HG03045 (cell line): Measurements from ENCODE around the gene GPR150.

Source experiments
- ATAC-seq: cut with Tn5 transposase; IDR thresholded peaks from one replicate; pipeline ENCODE4 v1.9.1; 2021; ENCODE audit warnings: mild to moderate bottlenecking, moderate library complexity; ENCODE audit not compliant: unreplicated experiment

GPR150 gene

DNA sequence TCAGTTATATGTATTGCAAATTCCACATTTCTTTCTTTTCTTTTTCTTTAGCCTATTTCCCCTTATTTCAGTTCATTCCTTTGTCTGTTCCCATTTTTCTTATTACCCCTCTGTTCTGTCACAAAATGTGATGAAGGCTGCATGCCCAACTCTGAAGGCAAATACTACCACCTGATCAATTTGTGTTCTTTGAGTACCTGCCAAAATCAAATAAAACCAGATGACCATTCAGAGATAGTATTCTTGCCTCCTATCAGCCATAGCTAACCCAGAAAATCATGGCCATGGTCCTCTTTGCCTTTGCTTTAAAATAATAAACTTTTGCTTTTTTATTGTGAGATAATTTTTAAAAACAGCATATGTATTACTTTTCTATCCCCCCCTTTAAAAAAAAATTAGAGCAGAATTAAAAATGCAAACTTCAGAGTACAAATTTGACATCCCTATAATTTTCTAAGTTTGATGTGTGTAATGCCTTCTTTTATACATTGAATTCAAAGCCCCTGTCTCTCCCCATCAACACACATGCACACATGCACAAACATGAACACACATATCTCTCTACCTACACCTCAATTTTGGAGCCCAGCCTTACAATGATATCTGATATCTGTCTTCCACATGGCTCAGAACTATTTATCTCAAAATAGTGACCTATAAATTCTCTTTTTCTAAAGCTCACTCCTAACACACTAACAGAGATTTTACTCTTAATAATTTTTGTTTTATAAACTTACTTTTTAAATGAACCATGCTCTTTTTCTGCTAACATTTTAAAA, 30.1 kb downstream of the GPR150 start:
- no peak for ATAC-seq

DNA sequence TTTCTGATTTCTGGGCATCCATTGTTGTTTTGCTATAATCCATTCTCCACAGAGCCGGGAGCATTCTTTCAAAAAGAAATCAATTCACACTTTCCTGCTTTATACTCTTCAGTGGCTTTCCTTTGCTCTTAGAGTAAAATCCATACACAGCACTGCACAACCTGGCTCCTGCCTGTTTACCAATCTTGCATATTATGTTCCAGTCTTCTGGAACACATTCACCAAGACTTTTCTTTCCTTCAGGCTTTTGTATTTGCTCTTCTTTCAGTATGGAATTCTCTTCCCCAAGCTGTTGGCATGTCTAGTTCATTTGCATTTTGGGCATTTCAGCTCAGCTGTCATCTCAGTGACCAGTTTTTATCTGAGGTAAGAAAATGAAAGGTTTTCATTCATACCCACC, 33.0 kb downstream of the GPR150 start:
- ATAC-seq, result no peak

DNA sequence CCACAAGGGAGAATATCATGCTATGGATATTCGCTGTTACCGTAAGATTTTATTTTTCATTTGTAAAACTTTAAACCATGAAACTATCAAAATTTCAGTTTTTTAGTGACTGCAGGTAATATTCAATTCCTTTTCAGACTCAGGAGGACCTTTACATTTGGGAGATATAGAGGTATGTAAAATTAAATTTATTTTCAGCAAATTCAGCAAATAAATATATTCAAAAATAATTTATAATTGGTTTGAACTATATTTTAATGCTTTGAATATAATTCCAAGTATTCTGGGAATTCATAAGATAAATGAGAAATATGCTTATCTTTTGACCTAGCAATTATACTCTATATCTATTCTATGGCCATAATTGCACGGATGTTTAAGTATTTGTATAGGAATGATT, 34.3 kb downstream of the GPR150 start:
- ATAC-seq, result no peak

DNA sequence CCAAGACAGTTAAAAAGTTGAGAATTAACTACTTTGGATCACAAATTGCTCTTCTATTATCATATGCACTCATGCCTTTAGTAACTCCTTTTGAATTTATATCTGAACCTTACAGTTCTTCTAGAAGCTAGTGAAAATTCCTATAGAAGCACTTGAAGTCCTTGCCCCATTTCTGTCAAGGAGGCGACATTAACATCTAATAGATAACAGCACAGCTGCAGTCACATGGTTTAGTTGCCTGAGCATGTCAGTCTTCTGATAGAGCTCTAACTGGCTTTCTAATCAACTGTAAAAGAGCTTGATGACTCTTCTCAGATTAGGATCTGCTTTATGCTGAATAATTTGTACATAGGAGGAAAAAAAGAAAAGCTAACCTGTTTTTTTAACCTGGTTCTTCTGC, 35.7 kb downstream of the GPR150 start:
- ATAC-seq, result no peak

DNA sequence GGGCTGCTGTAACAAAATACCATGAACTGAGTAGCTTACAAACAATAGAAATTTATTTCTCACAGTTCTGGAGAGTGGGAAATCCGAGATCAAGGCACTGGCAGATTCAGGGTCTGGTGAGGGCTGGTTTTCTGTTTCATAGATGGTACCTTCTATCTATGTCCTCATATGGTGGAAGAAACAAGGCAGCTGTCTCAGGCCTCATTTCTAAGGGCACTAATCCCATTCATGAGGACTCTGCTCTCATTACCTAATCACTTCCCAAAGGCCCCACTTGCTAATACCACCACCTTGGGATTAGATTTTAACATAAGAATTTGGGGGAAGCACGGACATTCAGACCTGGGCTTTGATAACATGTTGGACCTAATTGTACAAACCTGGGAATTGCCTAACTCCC, 40.2 kb downstream of the GPR150 start:
- no peak for ATAC-seq

DNA sequence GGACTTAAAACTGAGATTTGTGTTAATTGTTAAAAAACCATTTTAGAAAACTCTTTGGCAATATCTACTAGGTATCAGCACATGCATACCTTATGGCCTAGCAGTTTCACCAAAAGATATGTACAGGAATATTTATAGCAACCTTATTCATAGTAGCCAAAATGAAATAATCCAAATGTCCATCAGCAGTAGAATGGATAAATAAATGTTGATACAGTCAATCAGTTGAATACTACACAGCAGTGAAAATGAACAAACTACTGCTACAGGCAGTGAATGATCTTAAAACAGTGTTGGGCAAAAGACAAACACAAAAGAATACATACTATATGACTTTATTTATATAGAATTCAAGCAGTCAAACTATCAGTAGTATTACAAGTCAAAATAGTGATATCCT, 43.1 kb downstream of the GPR150 start:
- ATAC-seq, result no peak

DNA sequence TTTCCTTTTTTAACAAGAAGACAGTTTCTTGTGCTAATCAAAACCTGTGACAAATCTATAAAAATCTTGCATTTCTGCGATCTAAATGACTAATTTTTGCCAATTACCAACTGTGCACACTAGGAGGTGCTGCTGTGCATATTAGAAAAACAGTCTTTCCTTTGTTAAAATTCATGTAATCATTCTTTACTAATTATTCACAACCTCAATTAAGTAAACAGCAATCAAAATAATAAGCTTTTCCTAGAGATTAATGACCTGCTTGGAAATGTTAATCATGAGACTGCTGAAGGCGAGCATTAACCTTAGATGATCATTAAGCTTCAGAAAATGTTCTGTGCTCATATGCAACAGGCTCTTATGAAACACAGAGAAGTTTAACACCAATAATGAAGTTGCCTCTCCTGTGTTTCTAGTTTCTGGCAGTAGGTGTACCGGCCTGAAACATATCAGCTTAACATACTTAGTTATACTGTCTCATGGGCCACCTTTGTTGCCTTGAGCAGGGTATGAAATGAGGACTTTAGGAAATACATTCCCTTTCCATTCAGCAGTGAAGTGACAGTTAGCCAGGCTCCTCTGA, 44.4 kb downstream of the GPR150 start:
- ATAC-seq, result no peak

DNA sequence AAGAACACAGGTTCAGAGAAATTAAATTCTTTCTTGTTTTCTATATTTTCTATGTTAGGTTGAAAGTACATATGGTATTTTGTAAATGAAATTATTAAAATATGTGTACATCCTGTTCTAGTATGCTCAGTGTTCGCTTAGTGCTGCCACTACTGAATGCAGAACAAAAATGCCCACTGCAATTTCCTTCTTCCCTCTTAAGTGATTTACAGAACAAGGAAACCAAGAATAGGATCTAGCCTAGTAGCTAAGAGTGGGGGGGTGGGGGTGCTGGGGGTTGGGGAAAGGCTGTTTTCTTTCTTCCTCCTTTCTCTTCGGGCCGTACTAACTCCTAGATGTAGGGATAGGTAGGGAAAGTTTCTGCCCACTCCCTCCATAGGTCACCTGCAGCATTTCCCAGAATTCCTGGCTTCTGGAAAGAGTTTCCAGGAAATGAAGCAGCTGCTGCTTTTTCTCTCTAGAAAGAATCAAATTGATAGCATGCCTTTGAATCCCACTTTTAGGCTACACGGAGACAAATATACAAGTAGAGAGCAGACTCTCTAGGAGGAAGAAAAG, 47.3 kb downstream of the GPR150 start:
- ATAC-seq, result no peak

DNA sequence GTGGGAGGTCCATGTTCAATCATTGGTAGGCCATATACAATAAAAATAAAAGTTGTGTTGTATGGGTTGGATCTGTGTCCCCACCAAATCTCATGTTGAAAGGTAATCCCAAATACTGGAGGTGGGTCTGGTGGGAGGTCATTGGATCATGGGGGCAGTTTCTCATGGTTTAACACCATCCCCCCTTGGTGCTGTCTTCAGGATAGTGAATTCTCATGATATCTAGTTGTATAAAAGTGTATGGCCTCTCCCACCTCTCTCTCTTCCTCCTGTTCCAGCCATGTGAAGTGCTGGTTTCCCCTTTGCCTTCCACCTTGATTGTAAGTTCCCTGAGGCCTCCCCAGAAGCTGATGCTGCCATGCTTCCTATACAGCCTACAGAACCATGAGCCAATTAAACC, 47.8 kb downstream of the GPR150 start:
- ATAC-seq, result no peak

DNA sequence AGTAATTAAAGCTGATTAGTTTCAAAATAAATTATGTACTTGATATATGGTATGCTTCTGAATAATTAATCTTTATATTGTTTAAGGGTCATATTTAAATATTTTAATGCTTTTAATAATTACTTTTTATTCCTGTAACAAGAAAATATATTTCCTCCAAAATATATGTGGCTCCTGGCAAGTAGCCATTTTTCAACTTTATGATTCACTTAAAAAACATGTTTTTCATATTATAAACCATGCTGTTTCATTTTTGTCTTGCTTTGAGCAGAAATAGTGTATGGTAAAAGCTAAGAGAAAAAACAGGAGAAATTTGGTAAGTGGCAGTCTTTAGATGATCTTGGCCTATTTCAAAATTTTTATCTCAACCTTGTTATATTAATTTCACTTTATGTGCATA, 48.3 kb downstream of the GPR150 start:
- no peak for ATAC-seq

DNA sequence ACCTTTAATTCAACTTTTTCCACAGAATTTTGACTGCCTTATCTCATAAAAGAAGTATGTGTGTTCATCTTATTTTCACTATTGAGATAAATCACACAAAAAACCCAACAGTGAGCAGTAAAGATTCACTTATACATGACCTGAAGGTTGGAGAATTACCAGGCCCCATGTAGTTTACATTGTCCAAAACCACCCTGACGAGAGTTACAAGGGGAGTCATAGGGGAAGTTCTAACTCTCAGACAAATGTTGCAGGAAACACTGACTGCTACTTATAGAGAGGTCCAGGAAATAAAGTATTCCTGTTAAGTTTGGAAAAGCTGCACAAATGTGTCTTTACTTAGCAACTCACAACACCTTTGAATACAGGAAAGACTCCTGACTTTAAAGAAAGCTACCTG, 48.8 kb downstream of the GPR150 start:
- no peak for ATAC-seq

DNA sequence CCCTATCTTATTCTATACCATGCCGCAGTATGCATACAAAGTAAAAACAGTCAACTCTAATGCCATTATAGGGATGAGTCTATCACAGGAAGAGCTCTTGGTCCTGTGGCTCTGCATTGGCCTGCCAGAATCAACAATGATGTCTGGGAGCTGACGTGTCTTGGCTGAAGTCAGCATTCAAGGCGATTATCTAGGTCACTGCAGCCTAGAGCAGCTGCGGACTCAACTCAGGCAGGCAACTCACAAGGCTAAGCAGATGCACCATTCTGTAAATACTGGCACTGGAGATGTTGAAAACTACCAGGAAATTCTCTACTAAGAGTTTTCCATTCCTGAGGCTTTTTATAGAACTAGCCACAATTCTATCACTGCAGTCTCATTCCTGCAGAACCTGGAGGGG, 49.7 kb downstream of the GPR150 start:
- no peak for ATAC-seq

DNA sequence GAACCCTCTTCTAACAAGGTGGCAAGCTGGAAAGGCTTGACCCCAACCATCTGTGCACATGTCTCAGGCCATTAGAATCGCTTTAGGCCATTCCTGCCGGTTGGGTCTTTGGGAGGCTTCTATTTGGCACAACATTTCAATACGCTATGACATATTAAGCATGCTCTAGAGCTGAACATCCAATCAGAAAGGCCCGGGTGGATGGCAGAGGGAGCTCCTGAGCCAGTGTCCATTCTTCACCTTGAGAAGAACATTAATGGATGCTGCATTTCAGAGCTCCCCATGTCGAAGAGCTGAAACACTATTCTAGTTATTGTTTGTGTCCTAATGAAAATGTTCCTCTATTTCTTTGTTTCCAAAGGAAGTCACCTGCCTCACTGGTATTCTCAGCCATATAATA, 50.1 kb downstream of the GPR150 start:
- no peak for ATAC-seq

DNA sequence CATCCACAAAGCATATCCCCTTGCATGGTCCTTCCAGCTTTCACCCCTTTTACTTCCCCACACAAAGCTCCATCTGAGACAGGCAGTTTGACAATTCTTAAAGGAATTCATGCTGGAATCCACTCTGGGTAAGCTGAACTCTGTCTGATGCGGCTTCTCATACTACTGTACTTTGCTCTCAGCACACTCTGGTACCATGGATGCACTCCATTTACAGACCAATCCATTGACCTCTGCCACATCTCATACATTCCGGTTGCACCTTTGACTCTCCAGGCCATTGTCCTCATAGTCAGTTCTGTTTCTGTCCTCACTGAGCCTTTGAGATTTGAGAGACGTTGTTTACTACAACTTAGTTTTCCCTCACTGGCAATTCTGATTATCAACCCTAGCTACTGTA, 50.7 kb downstream of the GPR150 start:
- no peak for ATAC-seq
